ENCODE measurements around the gene DBN1.

Gene DBN1

DNA sequence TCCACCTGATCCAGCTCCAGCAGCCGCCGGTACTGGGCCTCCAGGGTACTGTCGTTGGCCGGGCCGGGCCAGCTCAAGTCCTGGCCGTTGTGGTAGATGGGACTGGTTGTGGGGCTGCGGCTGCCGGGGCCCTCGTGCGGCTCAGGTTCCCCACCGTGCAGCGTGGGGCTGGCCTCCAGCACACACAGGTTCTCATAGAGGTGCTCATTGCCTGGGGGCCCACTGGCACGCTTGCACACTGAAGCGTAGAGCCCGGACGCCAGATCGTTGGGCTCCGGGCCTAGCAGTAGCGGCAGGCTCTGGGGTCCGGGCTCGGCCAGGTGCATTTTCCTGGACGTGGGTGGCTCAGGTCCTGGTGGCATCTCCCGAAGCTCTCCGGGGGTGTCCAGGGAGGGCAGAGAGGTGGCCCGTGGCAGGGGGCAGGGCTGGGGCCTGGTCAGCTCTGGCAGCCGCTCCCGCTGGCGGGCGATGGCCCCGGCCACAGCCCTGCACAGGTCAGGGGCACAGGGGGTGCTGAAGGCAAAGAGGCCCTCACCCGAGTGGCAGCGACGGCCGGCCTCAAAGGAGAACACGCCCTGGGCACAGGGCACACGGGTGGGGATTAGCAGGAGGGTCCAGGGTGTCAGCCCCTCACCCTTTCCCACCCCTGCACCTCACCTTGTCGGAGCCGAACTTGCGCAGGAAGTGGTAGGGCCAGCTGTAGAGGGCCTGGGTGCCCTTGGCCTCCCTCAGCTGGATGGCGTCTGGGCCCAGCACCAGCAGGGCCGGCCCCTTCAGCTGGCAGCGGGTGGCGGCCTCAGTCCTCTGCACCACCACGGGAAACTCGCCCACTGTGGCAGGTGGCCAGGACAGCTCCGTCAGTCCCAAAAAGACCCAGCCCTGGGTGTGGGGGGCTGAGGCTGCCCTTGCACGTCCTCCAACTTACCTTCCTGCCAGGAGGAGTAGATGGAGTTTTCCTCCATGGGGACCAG lies 30.9 kb upstream of the DBN1 start:
- no peak for DNase-seq

DNA sequence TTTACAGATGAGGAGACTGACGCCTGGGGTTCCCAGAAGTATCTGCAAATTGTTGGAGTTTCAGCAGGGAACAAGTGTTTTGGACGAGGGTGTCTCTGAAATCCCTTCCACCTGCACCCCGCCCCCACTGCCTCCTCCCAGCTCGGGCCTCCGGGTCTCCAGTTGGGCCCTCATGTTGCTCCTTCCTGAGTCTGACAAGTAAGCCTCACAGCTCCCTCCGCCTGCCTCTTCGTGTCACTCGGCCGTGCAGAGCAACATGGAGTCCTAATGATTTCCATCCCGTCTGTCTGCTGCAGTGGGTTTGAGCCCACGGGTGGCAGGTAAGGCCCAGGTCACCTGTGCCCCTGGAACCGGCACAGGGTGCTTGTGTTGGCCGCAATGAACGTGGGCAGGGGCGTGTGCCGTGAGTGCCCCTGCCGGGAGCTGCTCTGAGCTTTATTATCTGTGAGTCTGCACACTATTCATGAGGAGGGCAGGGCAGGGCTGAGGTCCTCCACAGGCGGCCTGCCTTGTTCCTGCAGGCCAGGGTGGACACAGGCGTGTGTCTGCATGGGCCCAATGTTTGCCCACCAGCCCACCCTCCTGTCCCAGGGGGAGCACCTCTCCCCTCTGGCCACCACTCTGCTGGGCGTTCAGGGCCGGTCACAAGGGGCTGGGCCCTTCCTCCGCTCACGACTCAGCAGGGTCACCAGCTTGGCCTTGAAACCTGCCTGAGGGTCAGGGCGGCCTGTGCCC lies 30.1 kb upstream of the DBN1 start:
- no peak for DNase-seq

DNA sequence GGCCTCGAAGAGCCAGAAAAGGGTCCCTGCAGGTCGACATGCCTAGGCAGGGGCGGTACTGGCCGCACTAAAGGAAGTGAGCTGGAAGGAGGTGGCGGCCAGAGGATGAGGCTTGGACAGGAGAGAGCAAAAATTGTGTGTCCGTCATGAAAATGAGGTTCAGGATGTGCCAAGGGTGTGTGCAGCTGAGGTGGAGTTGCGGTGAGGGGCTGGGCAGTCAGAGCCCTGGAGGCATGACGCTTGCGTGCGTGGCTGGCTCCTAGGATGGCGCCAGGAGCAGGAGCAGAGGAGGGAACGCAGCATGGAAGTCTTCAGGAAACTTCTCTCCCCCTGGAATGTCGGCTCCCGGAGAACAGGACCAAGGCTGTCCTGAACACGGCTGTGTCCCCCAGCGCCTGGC lies 29.5 kb upstream of the DBN1 start:
- no peak for DNase-seq

DNA sequence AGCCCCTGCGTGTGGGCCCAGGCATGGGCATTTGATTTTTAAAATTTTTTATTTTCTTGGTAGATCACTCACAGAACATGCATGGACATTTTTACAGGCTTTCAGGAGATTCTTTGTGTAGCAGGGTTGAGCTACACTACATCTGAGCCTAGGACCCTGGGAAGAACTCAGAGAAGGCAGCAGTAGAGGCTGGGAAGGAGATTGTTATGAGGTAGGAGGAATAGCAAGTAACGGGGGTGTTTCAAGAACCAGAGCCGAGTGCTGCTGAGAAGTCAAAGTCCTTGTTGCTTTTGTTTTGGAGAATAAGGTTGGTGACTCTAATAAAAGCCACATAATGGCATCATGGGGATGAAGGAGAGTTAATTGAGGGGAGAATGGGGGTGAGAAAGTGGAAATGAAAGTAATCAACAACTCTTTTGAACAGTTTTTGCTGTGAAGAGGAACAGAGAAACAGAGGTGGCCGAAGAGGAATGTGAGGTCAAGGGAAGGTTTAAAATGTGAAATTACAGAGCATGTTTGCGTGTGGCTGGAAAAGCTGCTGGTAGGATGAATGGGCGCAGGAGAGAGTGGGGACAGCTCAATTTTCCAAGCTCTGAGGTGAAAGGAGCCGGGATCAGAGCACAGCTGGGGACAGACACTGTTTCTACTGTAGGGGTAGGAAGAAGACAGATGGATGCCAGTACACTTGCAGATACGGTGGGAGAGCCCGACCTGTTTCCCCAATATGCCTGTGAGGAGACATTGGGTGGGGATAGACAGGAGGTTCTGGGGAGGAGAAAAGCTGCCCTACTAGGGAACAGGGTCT lies 28.6 kb upstream of the DBN1 start:
- DNase-seq, result no peak

DNA sequence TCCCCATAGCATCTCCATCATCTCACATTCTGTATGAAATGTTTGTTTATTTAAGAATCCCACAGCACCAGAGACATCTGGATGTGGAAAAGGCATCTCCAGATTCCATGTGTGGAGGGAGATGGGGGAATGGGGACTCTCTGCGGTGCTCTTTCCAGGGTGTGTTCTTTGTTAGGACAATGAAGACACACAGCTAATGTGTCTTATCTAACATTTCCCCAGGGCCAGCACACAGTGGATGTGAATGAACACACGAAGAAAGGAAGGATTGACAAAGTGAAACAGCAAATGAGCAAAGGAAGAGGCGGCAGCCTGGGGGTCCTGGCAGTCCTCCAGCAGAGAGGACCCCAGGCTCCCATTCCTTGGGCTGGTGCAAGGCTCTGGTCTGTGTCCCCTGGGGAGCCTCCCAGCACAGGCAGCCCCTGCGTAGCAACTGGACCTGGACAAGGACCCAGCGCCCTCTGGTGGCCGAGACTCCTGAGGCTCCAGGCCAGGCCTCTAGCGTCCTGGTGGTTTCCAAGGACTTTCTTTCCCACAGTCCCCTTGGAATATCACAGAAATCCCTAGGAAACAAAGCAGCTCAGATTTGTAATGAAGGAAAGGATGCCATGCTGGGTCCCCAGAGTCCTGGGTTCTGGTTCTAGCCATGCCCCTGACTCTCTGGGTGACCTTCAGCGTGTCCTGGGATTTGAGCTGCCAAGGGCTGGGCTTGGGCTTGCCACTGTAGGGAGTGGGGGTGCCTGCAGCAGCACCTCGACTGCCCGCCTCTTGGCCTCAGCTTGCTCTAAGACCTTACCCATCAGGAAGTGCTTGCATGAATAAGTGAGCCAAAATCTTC lies 27.5 kb upstream of the DBN1 start:
- peak; percentile 83 for DNase-seq

DNA sequence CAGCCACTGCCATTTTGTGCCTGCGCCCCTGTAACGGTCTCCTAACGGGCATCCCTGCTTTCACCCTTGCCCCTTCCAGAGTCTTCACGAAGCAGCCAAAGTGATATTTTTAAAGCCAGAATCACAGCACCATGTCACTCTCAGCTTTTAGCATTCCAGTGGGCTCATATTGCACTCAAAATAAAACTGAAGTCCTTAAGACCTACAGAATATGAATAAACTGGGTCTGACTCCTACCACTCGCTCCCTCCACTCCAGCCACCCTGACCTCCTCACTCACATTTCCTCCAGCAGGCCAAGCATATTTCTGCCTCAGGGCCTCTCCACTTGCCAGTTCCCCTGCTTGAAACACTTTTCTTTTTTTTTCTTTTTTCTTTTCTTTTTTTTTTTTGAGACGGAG lies 26.4 kb upstream of the DBN1 start:
- DNase-seq, result no peak

DNA sequence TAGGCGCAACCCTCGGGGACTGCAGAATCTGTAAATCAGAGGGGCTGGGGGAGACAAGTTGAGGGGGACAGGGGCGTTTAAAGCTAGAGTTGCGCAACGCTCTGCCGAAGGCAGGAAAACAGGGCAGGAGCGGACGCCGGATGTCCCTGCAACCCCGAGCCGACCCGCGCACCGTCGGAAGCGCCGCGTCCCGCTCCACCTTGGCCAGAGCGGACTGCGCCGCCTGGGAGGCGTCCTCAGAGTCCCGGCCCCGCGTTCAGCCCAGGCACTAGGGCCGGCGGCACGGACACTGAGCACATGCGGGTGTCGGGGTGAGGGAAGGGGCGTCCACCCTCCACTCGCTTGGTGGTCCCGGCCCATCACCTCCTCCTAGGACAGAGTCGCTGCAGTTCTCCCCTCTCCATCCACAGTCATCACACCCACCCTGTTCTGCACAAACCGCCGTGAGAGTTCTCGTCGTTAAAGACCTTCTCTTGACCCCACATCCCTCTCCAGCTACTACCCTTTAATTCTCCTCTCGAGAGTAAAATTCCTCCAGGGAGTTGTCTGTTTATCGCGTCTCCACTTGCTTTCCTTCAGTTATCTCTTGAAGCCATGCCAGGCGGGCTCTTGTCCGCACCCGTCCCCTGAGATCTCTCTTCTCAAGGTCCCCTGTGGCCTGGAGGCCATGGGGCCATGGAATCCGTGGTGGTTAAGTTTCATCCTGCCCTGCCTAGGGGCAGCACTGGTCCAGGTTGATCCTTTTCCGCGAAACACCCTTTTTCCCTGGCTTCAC lies 24.8 kb upstream of the DBN1 start:
- no peak for DNase-seq

DNA sequence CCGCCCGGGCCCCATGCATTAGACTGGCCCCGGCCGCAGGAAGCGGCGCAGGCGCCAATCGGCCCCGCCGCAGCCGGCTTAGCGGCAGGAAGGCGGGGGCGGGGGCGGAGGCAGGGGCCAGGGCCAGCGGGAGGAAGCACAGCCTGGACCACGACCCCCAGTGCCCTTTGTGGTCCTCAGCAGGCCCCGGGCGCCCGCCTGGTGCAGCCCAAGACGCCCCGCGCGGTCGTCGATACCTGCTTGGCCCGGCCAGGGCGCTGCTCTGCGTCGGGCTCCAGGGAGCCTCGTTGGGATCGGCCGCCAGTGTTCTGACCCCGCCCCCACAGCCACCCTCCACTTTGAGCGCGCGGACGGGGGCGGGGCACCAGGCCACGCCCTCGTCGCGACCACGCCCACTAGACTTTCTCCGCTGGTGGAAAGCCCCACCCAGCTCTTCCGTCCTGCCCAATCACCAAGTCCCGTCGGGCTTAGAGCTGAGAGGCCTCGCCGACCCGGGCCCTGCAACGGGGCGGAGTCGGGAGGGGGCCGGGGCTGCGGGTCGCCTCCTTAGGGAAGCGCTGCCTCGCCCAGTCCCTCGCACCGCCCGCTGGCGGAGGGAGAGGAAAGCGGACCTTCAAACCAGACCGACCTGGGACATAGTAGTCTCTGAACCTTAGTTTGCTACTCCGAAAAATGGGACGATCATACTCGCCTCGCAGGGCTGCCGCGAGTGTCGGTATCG lies 24.0 kb upstream of the DBN1 start, which contains the start of gene PDLIM7:
PDLIM7 (minus strand) TSS at position 313 of the 721 bp plus-strand sequence. CDS start 1,092 bp downstream, outside the sequence.
- DNase-seq, result peak; percentile 95

DNA sequence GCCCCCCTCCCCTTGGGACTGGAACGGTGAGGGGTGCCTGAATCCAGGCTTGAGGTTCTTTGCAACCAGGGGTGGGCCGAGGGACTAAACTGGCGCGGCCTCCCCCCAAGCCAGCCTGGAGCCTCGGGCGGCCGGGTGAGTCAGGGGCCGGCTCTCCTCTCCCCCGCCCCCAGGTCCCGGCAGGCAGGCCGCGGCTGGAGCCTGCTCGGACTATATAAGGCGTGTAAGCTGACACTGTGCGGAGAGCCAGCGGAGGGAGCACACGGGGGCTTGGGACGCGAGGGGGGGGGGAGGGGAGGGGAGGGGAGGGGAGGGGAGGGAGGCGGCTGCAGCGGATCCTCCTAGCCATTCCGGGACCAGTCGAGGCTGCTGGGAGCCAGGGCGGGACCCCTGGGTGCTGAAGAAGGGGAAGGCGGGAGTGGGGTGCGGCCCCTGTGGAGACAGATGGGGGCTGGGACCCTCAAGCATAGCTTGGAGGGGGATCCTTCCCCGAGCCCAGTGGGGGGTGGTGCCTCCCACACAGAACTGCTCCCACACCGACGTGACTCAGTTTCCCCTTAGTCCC lies 23.4 kb upstream of the DBN1 start:
- DNase-seq, result no peak

DNA sequence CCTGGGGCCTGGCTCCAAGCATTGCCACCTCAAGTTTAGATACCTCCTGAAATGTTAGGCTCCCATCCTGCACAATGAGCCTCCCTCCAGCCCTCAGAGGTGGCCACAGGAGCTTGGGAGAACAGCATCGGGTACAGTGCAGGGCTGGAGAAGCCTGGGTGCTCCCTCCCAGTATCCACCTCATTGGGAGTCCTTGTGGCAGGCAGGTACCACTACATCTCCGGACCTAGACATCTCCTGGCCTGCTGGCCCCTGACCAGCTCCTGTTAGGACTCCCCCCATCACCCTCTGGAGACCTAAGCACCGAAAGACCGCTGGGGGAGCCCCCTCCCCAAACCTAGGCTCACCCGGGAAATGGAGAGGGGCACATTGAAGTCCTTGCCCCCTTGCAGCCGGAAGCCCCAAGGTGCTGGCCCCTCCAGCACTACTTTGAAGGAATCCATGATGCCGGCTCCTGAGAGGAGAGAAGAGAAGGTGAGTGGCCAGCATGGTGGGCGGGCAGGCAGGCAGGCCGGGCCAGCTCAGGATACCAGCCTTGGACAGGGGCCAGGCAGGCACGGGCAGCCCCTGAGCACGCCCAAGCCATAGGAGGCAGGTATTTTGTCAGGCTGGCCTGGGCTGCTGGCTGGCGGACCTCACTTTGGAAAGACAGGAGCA lies 22.8 kb upstream of the DBN1 start:
- no peak for DNase-seq

DNA sequence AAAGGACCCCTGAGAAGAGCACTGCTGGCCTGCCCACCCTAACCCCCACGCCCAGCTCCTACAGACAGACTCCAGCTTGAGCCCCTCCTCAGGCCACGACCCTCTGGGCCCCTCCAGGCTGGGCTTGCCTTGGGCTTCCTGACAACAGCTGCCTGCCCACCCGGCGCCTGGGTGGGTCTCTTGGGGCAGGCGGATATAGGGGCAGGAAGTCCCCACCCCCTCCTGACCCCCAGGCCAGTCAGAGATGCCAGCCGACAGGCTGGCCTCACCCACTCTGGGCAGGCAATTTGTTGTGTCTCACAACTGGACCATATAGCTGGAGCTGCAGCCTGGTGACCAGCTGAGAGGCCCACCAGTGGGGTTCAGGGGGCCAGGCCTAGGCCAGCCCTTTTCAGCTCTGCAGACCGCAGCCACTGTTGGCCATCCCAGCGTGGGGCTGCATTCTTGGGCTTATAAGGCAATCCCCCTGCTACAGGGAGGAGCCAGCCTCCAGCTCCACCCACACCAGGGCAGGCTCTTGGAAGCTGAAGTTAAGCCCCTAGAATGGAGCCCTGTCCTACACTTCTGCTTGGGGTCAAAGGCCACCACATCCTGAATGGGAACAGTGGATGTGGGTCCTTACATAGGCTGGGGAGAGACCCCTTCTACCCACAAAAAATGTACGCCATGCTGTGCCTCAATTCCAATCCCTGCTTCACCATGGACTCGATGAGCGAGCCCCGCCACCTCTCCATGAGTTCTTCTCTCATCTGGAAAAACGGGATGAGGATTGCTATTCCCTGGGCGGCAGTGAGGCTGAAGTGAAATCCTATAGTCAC lies 22.0 kb upstream of the DBN1 start:
- no peak for DNase-seq

DNA sequence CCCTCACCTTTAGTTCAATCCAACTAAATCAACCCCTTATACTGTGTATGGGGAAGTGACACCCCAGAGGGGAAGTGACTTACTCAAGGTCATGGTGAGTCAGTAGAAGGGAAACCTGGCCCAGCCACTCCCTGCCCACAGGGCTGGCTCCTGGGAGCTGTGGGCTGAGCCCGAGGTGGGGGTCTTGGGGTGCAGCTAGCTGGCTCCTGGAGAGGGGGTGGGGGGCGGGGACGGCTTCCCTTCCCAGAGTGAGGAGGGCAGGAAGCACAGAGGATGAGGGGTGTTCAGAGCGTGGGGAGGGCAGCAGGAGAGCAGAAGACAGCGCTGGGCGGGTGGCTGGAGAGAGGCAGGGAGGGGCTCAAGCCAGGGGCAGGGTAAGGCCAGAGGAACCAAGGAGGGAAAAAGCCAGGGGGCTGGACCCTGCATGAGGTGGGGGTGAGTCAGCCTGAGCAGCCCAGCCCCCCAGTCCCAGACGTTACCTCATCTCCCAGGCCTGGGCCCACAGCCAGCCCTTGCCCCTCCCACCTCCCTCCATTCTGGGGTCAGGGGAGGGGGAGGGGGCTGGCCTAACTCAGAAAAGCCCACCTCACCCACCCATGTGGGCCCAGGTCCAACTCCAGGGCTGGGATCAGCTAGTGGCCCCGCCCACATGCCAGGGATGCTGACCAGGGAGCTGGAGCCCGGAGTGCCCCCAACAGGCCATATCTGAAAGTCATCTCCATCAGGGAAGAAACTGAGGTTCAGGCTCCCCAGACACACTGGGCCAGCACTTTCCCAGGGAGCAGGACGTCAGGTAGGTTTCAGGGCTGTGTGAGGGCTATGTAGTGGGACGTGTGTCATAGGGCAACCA lies 21.1 kb upstream of the DBN1 start:
- DNase-seq, result no peak

DNA sequence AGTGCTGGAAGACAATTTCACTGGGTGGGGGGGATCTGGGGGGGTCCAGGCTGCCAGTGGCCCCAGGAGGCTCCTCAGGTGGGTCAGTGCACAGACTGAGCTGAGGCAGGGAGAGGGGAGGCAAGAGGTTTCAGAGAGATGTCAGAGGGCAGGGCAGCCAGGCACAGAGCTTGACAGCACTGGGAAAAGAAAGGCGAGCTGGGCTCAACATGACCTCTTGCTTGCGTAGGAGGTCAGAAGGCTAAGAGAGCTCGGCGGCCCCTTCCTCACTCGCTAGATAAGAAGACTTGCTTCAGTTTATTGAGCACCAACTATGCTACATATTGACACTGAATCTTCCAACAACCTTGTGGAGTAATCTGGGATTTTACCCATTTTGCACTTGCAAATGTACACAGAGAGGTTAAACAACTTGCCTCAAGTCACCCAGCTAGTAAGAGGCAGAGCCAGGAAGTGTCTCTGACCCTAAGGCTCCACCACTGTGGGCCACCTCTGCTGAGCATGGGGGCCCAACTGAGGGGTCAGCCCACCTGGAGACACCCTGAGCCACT lies 20.4 kb upstream of the DBN1 start:
- DNase-seq, result no peak

DNA sequence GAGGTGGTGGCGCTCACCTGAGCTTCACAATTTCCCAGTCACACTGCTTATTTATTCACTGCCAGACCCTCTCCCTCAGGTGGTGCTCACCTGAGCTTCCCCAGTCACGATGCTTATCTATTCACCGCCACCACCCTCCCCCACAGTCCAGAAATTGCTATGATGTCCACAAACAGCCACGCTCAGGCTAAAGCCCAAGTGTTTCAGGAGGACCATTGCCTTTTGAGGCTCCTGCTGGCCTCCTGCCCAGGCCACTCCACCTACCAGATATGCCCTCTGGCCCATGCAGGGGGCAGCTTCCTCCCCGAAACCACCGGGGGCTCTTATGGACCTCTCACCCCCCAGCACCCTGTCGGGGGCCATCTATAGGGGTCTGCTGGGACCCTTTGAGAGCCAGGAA lies 19.4 kb upstream of the DBN1 start:
- DNase-seq, result no peak

DNA sequence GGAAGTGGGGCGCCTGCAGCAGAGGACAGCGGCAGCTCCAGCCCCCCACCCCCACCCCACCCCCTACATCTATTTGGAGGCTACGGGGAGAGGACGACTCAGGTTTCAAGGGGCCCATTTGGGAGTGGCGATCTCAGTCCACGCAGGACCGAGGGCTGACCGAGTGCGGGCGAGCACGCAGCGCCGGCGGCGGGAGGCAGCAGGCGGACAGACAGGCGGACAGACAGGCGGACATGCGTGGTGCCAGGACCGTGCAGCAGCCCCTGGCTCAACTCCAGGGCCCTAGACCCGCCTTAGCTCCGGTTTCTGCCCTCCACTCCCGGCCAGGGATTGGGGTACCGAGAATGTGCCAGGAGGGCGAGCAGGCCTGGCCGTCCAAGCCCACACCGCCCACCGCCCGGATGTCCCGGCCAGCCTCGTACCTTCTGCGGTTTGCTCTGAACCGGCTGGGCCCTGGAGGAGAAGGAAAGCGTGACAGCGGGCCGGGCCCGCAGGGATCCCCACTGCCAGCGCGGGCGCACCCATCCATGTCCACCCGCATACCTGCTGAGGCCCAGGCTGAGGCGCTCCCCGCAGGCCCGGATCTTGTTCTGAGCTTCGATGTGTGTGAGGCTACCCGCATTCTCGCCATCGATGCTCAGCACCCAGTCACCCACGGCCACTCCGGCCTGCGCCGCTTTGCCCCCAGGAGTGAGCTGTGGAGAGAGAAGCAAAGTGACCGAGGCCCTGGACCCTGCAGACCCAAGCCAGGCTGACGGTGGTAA lies 18.7 kb upstream of the DBN1 start:
- no peak for DNase-seq

DNA sequence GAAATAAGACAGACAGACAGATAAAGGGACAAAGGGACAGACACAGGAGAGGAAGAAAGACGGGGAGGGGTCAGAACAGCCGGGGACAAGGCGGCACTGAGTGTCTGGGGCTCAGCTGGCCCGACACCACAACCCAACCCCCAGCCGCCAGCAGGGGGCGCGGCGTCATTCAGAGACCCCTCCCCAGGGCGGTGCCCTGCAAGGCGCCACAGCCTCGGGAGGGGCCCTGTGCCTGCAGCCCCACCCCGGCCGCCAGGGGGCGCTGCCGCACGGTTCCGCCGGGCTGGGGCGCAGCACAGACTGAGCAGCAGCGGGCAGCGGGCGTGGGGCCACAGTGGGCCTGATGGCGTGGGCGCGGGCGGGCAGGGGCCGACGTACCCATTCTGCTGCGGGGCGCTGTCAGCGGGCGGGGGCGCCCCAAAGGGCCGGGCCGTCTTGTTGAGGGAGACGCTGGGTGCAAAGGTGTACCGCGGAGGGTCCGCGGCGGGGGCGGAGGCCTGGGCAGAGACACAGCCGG lies 18.1 kb upstream of the DBN1 start:
- DNase-seq, result no peak

DNA sequence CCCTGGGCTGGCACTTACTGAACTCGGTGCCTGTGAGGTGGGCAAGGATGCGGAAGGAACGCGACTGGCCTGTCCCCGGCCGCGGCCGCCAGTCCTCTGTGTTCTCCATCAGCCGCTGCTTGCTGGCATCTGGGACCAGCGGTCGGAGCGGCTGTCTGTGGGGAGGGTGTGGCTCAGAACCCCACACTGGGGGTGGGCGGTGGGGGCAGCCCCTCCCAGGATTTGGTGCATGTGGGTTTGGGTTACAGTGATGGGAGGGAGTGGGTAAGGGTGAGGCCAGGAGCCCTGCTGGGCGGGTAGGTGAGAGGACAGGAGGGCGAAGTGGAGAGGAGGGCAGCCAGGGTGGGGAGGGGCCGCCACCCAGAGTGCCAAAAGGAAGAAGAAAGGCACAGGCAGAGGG lies 17.6 kb upstream of the DBN1 start:
- no peak for DNase-seq
